ENCODE measurements around the gene NOX5.
A peak's percentile ranks its signal among the peaks of the same experiment; 100 is the strongest.

The NOX5 gene

DNA sequence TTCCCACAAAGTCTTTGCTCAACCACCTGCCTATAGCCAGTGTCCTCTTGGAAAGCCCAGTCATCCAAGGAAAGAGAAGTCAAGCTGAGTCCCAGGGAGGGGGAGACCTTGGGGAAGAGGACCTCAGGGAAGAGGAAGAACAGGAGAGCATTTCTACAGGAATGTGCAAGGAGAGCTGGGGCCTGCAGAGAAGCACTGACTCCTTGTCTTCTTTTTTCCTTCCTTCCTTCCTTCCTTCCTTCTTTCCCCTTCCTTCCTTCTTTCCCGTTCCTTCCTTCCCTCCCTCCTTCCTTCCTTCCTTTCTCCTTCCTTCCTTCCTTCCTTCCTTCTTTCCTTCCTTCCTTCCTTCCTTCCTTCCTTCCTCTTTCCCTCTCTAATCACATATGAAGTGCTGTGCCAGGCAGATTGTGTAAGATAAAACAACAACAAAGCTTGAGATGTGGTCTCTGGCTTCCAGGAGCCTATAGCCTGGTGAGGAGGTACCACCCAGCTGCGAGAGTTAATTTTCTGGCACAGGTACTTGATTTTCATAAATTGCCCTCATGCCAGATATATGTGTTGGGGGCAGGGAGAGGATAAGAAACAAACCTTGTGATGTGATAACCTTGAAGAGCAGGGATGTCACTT is 70.0 kb downstream of the NOX5 start:
- DNase-seq, result no peak

DNA sequence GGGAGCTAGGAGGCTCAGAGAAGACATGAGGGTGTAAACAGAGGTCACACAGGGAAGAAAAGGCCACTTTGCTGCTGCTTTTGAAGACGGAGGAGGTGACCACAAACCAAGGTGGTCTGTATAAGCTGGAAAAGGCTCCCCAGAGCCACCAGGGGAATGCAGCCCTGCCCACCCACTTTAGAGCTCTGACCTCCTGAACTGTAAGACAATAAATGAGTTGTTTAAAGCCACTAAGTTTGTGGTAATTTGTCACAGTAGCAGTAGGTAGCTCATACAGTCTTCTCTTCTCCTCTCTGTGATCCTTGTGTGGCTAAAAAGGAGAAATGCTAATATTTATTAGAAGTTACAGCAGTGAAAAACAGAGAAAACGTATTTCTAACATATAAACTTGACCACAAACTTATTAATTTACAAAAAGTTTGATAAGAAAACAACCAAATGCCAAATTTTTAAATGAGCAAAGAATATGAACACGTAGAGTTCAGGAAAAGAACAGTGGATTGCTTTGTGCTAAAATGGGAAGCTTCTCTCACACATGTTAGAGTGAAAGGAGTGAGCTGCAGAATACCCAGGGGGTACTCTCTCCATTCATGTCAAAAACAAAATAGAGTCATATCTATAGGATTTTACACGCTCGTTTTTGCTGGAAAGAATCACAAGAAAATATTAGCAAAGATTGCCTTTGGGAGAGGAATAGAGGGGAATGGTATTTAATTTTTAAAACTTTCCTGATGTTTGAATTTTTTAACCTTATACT is 71.0 kb downstream of the NOX5 start:
- DNase-seq, result no peak

DNA sequence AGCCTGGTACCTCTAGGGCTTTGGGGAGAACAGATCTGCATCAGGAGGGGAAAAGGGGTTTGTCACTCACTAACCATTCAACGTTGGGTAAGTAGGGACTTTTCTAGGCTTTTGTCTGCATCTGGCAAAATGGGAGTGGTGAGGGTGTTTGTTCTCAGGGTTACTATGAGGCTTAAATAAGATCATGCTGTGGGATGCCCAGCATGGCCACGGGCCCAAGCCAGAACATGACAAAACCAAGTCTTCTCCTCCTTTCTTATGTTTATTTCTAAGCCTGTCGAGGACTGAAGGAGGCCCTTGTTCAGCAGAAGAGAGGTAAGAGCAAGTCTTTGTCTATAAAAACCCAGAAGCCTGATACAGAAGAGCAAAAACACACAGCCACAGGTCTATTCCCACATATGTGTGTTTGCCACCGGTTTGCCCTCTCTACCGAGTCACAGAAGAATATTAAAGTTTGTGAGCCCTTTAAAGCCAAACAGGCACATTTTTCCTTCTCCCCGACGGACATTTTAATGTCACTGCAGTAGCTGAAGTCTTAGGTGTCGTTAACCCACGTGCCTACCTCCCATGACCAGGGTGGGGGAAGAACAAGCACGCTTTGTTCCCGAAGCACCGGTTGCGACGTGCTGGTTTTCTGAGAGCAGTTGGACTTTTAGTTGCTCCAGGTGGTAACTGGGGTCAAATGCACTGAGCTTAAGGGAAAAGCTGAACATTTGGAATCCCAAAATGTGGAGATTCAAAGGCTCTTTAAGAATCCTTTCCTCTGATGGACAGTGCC is 72.1 kb downstream of the NOX5 start:
- no peak for DNase-seq

DNA sequence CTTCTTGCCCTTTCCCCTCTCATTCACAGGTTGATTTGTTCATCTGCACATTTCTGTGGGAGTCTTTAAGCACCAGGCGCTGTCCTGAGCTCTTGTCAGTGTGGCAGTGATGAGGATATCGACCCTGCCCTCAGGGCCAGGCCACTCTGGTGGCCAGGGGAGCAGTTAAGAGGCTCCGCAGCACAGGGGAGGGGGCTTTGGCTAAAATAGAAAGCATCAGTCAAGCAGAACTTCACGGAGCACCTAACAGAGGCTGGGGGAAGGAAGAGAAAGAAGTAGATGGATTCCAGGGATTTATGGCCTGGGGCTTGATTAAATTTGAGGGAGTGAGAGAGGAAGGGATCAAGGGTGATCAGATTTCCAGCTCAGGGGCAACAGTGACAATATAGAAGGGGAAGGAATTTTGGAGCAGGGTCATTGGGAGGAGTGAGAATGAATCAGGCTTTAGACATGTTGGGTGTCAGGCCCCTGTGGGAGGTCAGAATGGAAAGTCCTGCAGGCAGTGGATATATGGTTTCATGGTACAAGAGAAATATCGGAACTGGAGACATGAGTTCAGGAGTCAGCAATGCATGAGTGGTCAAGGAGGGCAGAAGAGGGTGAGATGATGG is 73.0 kb downstream of the NOX5 start:
- DNase-seq, result no peak

DNA sequence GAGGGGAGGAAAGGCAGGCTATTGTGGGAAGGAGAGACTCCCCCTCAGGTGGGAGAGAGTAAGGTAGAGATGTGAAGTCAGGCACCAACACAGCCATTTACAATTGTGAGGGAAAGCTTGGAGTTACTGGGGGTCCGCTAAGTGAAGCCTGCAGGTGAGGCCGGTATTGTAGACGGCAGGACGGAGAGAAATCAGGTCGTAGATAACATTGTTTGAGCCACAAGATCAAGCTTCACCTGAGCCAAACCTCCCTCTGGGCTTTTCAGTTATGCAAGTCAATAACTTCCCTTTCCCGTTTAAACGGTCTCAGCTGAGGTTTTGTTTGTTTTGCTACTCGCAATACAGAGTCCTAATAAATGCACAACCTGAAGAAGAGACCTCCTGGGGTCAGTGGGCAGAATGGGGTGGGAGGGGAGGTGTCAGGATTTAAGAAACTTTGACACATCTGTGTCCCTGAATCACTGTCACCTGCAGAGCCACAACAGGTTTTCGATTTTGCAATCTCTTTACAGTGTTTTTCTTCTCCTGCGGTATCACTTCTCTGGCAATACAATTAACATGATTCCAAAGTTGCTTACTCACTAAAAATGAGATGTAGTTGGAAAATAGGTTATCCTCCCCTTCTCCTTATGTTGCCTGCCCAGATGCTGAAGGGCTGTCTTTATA is 73.9 kb downstream of the NOX5 start:
- DNase-seq, result peak in 3 of 4 experiments; percentile 6 to 43 (median 19)

DNA sequence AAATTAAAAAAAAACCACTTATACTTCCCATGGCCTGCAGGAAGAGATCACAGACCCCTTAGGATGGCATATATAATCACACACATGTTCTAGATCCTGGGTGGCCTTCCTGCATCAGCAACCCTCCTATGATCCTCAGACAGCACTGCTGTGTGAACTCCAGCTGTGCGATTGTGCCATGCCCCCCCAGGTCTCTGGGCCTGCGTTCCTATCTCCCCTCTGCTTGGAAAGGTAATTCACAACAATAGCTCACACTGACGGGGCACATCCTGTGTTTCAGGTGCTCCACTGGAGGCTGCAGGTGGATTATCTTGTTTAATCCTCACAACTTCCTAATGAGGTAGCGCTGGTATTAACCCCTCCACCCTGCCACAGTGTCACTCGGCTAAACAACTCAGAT is 74.8 kb downstream of the NOX5 start:
- DNase-seq, result no peak

DNA sequence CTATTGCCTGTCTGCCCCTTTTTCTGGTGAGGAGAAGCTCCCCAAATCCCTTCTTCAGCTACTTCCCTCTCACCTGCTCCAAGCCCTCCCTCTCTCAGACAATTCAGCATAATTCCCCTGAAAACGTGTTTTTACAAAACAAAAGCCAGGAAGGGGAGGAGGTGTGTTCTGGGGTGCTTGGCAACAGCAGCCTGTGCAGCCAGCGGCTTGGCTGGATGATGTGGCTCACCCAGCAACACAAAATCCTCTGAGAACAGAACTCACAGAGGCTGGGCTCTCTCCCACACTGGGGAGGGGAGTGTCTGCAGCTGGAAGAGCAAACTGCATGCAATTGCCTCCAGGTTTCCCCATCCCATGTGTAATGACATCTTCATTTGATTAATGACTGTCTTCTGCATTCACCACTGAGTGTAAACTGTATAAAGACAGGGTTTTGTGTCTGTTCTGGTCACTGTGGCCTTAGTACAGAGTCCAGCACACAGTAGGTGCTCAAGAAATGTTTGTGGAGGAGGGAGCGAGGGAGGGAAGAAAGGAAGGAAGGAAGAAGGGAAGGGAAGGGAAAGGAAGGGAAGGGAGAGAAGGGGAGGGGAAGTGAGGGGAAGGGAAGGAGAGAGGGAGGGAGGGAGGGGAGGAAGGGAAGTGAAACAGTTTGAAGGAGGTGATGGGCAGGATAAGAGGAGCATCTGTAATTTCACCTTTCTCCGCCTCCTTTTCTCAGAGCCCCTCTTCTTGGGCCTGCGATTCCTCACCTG is 75.9 kb downstream of the NOX5 start:
- DNase-seq, result no peak

DNA sequence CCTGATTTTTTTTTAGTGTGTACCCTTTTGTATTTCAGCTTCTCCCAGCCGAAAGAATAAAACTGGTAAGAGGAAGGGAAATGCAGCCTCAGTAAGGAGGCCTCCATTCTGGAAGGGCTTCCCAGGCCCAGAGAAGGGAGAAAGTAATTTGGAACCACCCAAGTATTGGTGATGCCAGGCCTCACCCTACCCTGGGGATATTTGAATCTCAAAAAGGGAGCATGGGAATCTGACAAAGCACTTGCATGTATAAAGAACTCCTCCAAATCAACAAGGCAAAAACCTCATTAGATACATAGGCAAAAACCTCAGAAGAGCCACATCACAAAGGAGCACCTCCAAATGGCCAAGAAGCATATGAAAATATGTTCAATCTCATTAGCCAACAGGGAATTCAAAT is 77.2 kb downstream of the NOX5 start:
- DNase-seq, result no peak

DNA sequence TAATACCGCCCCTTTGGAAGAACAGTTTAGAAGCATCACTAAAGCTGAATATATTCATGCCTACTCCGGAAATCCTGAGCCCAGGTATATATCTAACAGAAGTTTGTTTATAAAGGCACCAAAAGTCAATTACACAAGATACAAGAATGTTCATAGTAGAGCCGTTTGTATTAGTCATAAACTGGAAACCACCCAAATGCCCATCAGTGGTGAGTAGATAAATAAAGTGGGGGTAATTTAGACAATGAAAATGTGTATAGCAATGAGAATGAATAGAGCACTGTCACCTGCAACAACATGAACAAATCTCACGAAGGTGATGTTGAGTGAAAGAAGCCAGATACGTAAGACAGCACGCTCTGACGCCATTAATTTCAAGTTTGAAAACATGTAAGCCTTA is 77.7 kb downstream of the NOX5 start:
- no peak for DNase-seq

DNA sequence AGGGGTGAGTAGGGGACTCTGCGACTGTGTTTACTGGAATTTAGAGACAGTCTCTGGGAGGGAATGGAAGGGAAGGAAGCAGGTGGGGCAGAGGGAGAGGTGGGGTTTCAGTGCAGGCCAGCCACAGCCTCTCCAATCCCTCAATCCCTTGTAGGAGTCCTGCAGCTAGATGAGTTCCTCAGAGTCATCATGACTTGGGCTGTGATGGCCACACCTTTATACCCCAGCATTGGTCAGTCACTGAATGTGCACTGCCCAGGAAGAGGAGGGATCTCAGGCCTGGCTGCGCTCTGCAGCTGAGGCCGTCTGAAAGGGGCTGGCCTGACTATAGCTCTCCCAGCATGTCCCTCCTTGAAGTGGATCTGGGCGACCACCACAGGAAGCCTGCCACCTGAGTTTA is 78.6 kb downstream of the NOX5 start:
- DNase-seq, result peak; percentile 21 to 44 (median 39)

DNA sequence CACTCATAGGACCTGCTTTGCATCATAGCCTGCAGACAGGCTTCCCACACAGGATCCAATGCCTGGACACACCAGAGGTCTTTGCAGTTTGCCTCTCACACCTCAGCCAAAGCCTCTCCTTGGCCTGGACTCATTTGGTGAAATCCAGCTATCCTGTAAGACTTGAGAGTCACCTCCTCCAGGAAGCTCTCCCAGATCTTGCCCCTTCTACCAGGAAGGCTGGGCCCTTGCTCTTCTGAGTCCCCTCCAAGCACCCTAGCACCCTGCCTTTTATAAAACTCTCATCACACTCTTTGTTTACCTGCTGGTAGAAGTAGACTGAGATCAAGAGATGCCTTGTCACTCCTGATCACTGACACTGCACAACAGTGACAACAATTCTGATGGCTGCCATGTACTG is 79.1 kb downstream of the NOX5 start:
- DNase-seq, result no peak

DNA sequence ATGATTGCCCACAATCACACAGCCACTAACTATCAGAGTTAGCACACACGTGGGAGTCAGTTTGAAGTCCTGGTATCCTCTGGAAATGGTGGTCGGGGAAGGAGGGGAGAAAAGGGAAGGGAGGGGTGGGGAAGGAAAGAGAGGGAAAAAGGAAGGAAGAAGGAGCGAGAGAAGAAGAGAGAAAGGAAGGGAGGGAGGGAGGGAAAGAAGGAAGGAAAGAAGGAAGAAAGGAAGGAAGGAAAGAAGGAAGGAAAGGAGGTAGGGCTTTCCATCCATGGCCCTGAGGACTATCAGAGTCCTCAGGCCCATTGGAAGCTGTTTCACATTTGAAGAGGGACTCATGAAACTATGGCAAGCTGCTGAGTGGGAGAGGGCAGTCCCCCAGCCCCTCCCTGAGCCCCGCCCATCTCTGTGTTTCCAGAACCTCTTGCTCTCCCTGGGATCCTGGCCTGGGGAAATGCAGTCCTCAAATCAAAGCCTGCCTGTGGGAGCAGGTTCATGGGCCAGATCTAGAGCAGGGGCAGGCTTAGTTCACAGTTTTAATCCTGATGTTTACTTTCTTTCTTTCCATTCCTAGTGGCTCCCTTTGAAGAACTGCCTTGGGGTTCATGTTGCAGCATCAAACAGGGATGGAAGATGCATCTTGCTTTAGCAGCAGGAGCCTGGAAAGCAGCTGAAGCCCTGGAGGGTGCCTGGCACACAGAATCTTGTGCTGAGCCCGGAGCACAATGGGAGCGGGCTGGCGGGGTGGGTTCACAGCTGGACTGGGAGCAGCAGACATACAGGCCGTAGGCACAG is 79.8 kb downstream of the NOX5 start:
- no peak for DNase-seq

DNA sequence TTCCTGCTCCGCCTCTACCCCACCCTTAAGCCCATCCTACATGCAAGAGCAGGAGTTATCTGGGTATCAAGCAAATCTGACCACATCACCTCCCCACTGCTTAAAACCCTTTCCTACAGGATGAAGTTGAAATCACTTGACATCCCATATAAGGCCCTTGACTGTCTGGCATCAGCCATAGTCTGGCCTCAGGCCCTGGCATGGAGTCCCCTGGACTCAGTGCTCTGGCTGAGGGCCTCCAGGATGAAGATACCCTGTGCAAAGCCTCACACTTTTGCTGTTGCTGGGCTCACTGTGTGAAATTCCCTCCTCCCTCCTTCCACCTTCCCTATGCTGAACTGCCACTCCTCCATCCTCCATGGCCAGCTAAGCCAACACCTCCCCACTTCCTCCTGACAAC is 80.8 kb downstream of the NOX5 start:
- DNase-seq, result no peak

DNA sequence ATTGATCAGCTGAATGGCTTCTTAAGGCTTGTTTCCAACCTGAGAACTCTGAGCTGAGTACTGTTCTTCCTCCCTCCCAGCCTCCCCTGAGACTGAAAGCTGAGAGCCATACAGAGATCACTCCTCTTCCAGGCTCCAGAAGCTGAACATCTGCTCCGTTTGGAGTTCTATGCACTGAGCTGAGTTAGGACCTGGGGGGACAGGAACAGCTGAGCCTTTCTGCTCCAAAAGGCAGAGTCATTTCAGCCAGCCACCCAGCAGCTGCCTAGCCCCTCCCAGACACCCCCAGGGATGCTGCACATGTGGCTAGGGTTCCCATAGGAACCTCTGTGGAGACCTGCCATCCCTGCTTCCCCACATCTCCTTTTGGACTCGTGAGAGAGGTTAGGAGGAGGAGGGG is 81.7 kb downstream of the NOX5 start:
- DNase-seq, result no peak

DNA sequence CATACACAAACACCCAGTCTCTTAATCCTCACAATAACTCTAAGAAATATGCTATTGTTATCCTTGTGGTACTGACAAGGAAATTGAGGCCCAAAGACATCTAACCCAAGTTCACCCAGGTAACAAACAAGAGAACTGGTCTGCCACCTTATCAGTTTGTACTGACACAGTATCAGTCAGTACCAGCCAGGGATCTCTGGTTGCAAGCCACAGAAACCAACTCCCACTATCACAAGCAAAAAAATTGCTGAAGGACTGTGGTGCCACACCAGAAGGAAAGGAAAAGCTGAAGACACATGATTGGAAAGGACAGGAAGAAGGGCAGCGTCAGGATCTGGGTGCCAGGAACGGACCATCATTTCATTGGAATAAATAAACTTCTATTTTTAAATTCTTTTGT is 82.1 kb downstream of the NOX5 start:
- DNase-seq, result no peak

DNA sequence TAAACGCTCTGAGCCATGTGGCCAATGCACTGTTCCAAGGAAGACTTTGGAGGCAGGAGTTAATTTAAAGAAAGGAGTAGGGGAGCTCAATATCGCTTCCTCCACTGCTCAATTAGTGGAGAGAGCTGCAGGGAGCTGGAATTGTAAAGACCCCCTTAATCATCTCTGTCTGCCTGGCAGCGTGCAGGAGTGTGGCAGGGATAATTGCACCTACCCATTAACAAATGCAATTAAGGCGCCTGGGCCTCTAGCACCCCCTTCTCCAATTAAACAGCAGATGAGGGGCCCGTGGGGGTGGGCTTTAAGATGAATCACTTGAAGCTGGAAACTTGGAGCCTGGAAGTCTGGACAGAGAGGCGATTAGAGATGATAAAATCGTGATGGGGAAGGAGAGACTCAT is 84.3 kb downstream of the NOX5 start:
- no peak for DNase-seq

DNA sequence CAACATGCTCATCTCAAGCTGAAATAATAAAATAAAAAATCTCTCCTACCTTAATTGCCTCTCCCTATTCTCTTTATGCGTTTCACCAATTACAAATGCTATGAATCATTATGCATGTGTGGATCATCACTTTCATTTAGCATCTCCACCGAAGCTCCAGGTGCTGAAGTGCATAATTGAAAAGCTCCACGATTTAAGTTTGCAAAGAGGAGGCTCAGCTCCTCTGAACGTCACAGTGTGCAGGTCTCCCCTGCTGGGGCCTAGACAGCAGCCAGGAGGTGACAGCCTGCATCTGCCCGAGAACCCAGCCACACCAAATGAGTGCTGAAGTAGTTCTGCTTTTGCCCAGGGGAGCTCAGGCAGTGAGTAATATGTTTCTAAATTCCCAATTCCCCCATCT is 85.4 kb downstream of the NOX5 start:
- DNase-seq, result peak in 3 of 4 experiments; percentile 18 to 22 (median 20)

DNA sequence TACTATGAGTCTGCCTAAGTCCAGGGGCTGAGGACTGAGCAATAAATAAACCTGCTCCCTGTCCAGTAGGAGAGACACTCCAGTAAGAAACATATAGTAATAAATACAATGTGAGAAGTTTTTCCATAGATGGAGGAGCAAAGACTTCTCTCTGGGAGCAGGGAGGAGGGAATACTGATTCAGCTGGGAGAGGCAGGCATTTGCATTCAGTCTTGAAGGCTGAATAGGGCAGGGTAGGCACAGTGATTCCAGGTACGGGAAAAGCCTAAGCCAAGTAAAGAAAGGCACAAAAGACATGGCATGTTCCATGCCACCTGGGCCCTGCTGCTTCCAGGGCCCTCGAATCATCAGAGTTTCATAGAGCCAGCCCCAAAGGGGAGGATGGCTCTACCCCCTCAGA is 86.3 kb downstream of the NOX5 start:
- no peak for DNase-seq

DNA sequence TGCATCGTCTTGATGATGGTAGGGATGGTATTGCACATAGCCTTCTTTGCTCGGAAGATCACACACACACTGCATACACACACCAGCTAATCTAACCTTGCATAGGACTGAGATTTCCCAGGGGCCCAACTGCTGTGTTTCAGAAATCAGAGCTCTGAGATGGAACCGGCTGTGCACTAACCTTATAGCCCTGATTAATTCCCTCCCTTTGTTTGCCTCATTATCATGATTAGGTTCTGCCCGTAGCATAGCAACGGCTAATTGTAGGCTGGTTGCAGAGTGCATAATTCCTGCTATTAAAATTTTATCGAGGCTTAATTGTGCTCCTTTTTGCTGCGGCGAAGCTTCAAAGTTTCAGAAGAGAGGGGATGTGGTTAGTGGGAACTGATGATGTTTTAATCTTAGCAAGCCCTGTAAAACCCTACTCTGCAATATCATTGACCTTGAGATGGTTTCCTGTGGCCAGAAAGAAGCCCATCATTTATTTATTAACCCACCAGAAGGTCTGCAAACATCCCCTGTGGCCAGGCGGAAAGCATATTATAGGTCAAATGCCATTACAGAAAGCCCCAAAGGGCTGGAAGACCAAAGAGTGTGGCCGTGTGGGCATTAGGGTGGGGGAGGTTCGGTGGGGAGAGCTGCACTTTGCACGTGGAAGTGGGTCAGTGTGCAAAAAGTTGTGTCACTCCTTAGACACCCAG is 89.7 kb downstream of the NOX5 start:
- DNase-seq, result no peak

DNA sequence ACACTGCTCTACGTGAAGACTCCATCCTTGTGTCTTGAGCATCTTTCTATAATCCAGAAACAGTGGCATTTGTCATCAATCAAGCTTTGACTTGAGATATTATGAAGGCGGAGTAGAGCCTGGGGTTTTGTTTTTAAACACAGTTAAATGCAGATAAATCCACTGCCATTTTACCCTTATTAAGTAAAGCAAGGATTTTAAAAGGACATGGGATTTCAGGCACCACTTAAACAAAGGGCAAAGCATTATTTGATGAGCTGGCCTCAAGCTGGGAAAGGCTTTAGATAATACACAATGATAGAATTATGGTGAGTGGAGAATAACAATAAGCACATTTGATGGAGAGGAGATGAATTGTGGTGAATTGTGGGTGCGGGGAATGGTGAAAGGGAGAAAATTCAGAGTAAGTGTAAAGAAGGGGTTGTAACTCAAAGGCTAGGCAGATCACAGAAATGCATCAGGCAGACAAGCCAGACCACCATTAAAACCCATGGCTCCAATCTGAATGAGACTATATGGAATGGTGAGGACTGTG is 91.0 kb downstream of the NOX5 start:
- DNase-seq, result no peak
